ENCODE data around the gene C1orf232.

C1orf232 gene

DNA sequence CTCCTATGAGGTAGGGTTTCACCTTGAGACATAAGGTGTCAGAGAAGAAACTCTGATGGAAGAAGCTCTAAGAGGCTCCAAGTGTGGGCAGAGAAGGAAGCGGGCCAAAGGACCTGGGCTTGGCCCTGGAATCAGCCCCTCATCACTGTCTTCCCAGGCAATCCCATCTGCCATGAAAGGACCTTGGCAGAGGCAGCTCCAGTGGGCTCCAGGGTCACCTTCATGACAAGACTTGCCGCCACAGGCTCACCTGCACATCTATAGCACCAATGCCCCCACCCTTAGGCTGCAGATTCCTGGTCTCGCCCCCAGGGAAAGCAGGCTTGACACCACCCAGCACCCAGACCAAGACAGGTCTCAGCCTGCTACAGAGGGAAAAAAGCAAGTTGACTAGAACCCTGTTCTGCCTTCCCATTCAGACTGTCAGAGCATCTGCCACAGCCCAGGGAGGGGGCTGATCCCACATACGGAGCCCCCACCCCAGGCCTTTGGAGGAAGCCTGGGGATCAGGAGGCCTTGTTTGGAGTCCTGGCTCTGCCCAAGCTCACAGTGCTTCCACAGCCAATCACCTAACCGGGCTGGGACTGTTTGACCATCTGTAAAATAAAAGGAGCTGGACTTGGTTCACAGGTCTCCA lies 10.4 kb downstream of the C1orf232 start:
- H3K4me3 ChIP-seq (ENCODE audit: low read depth, low read length), result no peak overlapping the region
- in situ Hi-C loops (cut with HindIII; ENCODE audit: low sequenced_read_pairs), result no loop called here
- TF ChIP-seq, protein P1, sequence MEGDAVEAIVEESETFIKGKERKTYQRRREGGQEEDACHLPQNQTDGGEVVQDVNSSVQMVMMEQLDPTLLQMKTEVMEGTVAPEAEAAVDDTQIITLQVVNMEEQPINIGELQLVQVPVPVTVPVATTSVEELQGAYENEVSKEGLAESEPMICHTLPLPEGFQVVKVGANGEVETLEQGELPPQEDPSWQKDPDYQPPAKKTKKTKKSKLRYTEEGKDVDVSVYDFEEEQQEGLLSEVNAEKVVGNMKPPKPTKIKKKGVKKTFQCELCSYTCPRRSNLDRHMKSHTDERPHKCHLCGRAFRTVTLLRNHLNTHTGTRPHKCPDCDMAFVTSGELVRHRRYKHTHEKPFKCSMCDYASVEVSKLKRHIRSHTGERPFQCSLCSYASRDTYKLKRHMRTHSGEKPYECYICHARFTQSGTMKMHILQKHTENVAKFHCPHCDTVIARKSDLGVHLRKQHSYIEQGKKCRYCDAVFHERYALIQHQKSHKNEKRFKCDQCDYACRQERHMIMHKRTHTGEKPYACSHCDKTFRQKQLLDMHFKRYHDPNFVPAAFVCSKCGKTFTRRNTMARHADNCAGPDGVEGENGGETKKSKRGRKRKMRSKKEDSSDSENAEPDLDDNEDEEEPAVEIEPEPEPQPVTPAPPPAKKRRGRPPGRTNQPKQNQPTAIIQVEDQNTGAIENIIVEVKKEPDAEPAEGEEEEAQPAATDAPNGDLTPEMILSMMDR (IDR thresholded peaks at IDR 0.05; ENCODE audit: low read depth, low read length, missing control alignments), result no peak
- DNase-seq (ENCODE audit: low read depth), result no peak

DNA sequence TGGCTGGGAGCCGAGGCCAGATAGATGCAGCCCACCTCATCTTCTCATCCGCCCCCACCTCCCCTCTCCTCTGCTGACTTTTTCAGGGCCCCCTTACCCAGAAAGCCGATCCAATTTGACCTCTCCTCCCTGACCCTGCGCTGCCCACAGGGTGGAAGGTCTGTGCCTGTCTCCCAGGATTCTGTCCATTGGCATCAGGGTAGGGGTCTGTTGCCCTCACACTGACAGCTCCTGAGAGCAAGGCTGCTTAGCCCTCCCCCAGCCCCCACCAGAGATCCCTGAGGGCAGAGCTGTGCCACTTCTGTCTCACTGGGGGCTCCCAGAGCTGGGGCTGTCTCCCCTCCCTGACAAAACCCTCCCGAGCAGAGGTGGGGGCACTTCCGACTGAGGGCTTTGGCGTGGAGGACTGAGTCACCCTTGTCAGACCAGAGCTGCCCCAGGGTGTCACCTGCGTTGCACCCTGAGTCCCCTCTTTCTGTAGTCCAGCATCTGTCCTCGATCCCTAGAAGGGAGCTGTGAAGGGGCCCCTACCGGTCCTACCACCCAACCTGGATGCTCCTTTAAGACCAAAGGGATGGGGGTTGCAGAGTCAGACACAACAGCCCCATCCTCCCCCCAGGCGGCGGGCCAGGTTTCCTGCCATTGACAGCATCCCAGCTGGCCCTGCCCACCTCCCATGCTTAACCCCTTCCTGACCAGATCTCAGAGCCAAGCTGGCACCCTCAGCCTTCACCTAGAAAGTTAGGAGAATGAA lies 12.3 kb downstream of the C1orf232 start:
- no peak for DNase-seq (ENCODE audit: low read depth)
- in situ Hi-C loops (cut with HindIII; ENCODE audit: low sequenced_read_pairs), result no loop called here

DNA sequence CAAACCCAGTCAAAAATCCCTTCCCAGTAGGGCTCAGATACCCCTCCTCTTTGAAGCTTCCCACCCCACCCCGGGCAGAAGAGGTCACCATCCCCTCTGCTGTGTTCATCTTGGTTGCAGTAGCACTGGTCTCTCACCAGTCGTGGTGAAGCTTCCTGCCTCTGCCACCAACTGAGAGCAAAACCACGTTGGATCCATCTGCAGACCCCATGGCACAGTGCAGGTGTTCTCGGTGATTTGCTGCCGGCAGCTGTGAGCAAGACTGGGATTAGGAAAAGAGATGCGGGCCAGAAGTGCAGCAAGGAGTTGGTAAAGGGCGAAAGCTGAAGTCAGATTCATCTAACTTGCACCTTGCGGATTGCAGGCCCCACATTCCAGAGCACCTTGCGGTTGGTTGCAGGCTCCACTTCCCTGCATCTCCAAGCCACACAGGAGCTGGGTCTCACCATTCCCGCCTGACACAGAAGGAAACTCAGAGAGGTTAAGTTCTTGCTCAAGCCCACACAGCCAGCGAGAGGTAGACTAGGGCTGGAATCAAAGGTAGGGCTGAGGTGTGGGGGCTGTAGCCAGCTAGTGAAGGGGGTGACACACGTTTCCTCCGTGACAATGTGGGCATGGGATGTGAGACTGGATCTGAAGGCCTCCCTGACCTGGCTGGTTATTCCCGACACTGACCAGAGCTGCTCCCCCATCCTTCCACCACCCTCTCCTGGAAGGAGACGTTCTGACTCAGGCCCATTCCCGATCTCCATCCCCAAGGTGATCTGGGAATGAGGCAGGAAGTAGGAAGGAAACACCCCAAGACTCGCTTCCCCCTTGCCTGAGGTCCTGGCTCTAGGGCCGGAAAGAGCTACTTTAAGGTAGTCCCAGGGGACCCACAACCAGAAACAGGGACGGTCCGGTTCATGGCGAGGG lies 13.1 kb downstream of the C1orf232 start:
- DNase-seq (ENCODE audit: low read depth), result no peak
- in situ Hi-C loops (cut with HindIII; ENCODE audit: low sequenced_read_pairs), result no loop called here
- H3K4me3 ChIP-seq (ENCODE audit: low read depth, low read length), result no peak overlapping the region
- TF ChIP-seq, protein P1 (IDR thresholded peaks at IDR 0.05; ENCODE audit: low read depth, low read length, missing control alignments), result no peak

More for the DNA sequence above, 12.3 kb downstream of the C1orf232 start:
- TF ChIP-seq, protein P1 (IDR thresholded peaks at IDR 0.05; ENCODE audit: low read depth, low read length, missing control alignments), result no peak
- no peak overlapping the region for H3K4me3 ChIP-seq (ENCODE audit: low read depth, low read length)

DNA sequence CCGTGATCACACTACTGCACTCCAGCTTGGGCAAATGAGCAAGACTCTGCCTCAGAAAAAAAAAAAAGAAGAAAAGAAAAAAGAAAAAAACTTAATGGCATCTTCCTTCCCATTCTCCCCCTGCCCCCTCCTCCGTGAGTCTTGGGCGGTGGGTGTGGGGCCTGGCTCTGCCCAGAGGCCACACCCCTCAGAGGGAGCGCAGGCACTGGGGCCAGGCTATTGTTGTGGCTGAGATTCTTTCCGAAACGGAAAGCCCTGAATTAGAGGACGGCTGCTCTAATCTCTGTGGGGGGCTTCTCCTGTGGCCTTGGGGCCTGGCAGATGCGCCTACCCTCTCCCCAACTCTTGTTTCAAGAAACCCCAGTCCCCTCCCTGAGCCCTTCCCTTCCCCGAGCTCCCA lies 14.0 kb downstream of the C1orf232 start:
- in situ Hi-C loops (cut with HindIII; ENCODE audit: low sequenced_read_pairs), result no loop called here
- TF ChIP-seq, protein P1 (IDR thresholded peaks at IDR 0.05; ENCODE audit: low read depth, low read length, missing control alignments), result no peak
- no peak overlapping the region for H3K4me3 ChIP-seq (ENCODE audit: low read depth, low read length)
- DNase-seq (ENCODE audit: low read depth), result no peak

DNA sequence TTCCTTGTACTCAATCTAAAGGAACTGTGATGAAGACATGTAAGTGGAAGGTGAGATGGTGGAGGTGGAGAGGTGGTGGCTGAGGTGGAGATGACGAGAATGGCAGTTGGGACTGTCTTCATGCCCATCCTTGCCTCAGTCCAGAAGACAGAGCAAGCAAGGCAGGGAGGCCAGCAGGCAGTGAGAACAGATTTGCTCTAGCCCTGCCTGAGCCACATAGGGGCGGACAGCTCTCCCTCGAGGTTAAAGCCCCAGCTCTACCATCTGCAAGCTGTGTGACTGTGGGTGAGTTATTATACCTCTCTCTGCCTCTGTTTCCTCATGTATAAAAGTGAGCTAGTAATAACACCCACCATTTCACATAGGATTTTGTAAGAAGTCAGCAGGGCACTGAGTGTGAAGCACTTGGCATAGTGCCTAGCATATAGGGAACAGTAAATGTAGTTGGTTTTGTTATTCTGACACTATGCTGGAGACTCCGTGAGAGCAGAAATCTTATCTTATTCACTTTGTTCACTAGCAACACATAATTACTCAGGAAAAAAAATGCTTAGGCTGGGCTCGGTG lies 14.7 kb downstream of the C1orf232 start:
- DNase-seq (ENCODE audit: low read depth), result no peak
- TF ChIP-seq, protein P1 (IDR thresholded peaks at IDR 0.05; ENCODE audit: low read depth, low read length, missing control alignments), result no peak
- no peak overlapping the region for H3K4me3 ChIP-seq (ENCODE audit: low read depth, low read length)
- in situ Hi-C loops (cut with HindIII; ENCODE audit: low sequenced_read_pairs), result no loop called here

DNA sequence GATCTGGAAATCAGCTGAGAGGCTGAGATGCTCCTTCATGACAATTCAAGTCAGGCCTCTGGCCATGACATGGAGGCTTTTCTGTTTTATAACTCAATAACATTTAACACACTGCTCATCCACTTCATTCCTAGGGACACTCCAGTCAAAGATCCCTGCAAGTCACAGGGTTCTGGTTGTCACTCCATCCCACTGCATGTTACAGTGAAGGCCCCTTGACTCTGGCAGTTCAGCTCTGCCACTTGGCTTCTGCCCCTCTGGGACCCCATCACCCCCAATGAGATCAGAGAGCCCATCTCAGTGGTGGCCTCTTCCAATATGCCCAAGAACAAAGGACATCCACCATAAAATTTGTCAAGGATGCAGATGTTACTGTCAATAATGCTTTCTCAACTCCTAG lies 19.9 kb downstream of the C1orf232 start:
- TF ChIP-seq, protein P1 (IDR thresholded peaks at IDR 0.05; ENCODE audit: low read depth, low read length, missing control alignments), result no peak
- in situ Hi-C loops (cut with HindIII; ENCODE audit: low sequenced_read_pairs), result loop anchor here (5.0 kb wide), 1 partner anchor 47 kb away; no protein-coding TSS in a partner anchor
- DNase-seq (ENCODE audit: low read depth), result no peak
- no peak overlapping the region for H3K4me3 ChIP-seq (ENCODE audit: low read depth, low read length)

All from astrocyte of the cerebellum (primary cell).